Putamen (tissue), 1 donor: ENCODE data around the gene FAM114A2.
"Not testable (repeated sequence)": the region's sequence is repeated elsewhere in the genome, so short reads cannot be mapped to it uniquely, and the experiment has no call there.

Source experiments
- DNase-seq: peaks from one replicate; pipeline ENCODE4 v3.0.0-alpha.2; 2016; ENCODE audit warnings: low spot score

FAM114A2 gene

DNA sequence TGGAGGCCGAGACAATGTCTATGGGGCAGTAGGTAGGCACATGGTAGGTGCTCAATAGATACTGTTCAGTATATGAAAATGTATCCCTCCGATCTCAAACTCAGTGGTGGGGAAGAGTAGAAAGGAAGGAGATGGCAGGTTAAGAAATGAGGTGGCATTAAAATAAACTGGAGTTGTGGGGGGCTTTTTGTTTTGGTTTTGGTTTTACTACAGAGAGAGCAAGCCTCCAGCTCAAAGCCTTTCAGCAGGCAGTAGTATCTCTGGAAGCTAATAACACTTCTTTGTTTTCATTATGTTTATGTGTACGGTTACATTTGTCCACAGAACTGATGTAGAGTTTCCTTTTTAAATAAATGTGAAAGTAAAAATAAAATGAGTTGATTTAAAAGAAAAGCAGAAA is 8.6 kb upstream of the FAM114A2 start:
- no peak for DNase-seq

GRCh38 chr5:154046486-154046885 is 7.8 kb upstream of the FAM114A2 start:
- DNase-seq = peak; percentile 12

GRCh38 chr5:154044581-154044980 is 5.9 kb upstream of the FAM114A2 start:
- no peak for DNase-seq

DNA sequence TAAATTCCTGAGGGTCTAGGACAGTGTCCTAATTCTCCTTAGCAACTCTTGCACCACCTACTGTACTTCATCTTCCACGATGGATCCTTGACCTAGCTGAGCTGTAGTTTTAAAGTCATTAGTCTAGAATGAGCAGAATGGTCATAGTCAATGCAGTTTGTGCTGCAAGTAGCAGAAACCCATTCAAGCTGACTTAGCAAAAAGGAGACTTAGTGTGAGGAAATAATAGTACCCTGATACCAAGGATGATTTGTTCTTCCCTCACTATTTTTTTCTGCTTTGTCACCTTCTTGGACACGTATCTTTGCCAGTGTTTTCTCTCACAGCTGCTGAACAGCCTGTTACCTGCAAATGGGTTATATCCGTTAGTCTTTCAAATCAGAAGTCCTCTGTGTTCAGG is 5.4 kb upstream of the FAM114A2 start:
- no peak for DNase-seq

DNA sequence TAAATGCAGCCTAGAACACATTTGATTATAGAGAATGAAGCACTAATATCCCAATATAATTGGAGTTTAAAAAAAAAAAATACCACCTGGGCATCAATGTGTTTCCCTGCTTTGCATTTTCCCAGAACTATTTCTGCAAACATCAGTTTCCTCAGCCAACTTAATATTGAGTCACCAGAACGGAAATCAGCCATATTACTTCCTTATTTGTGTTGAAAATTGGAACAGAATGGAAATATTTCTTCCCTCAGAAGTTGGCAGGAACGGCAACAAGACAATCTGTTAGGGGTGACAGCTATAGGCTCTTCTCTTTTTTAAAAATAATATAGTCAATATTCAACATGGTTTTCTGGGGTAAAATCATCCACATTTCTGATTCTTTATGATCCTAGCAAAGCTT is 4.1 kb upstream of the FAM114A2 start:
- no peak for DNase-seq

- no peak for DNase-seq
Observed at GRCh38 chr5:154039458-154039829, 734 bp upstream of the FAM114A2 start.

- DNase-seq = peak; percentile 7
Observed at GRCh38 chr5:154038261-154038706, 426 bp downstream of the FAM114A2 start.

GRCh38 chr5:154034944-154035343 is 3.8 kb downstream of the FAM114A2 start:
- DNase-seq = no peak

- DNase-seq = no peak
Observed at GRCh38 chr5:154031937-154032489, 6.7 kb downstream of the FAM114A2 start.

DNA sequence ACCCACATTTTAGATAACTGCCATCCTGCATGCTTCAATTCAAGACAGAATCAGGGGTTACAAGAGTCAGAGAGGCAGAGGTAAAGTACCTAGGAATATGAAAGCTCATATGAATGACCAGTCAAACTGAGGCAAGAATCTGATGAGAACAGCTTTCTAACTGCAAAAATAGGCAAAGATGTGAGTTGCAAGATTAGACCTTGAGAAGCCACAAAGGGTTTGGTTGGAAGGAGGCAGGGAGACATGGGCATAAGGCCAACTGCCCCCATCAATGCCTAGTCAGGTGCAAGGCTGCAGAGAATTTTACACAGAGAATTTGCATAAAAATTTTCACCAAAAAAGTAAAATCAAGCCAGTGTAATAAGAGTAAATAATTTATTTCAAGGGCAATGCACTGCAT is 12.8 kb downstream of the FAM114A2 start:
- no peak for DNase-seq

- not testable (repeated sequence) for DNase-seq
Observed at GRCh38 chr5:154018919-154019318, 19.8 kb downstream of the FAM114A2 start.

GRCh38 chr5:154015071-154015693 is 23.5 kb downstream of the FAM114A2 start:
- DNase-seq = no peak

DNA sequence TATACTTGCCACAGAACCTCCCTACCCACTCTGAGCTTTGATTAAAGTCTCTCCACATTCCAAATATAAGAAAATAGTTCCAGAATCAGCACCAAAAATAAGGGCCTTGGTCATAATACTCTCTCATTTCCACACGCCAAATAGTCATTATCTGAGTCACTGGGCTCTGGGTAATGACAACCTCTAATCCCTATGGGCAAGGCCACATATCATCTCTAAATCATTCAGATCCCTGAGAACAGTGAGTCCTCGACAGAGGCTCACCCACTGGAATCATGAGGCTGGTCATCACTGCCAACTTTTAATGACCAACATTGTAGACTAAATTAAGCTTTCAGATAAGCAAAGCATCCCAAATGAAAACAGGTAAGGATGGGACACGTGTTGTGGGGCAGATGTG is 28.1 kb downstream of the FAM114A2 start:
- DNase-seq = no peak

DNA sequence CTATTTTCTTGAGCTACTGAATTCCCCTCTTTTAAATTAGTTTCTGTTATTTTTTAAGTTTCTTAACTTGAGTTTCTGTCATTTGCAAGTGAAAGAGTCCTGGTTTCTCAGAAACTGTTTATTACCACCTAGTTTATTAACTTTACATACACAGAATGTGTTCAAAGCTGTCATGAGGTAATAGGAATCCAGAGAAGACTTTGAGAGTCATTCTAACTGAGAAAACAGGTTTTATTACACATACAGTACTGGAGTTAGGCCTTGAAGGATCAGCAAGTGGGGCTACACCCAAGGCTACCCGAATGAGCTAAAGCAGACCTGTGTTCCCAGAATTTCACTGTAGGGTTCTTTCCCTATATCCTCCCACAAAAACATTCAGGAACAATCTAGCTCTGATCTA is 33.1 kb downstream of the FAM114A2 start:
- DNase-seq = no peak

- DNase-seq = no peak
Observed at GRCh38 chr5:154002511-154003020, 36.1 kb downstream of the FAM114A2 start.

GRCh38 chr5:154002093-154002492 is 36.6 kb downstream of the FAM114A2 start:
- no peak for DNase-seq

DNA sequence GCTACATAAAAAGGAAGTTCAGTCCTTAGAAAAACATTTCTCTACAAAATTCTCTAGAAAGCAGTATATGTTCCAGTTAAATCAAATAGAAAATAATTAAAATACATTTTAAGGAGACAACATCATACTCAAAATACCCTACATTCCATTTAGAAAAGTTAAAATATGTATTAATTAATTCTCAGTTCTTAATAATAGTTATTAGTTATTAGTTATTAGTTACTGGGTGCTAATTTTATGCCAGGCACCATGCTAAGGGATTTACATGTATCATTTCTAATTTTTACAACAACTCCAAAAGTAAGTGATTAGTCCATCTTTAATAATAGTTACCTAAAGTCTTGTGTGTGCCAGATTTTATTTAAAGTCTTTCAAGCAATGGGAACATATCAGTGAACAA is 38.0 kb downstream of the FAM114A2 start:
- no peak for DNase-seq

DNA sequence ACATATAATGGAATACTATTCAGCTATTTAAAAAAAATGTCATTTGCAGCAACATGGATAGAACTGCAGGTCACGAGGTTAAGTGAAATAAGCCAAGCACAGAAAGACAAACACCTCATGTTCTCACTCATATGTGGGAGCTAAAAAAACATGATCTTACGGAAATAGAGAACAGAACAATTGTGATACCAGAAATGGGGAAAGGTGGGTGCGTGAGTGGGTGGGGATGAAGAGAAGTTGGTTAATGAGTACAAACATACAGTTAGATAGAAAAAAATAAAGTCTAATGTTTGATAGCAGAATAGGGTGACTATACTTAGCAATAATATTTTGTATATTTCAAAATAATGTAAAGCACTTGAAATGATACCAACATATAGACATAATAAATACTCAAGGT is 38.7 kb downstream of the FAM114A2 start:
- no peak for DNase-seq

DNA sequence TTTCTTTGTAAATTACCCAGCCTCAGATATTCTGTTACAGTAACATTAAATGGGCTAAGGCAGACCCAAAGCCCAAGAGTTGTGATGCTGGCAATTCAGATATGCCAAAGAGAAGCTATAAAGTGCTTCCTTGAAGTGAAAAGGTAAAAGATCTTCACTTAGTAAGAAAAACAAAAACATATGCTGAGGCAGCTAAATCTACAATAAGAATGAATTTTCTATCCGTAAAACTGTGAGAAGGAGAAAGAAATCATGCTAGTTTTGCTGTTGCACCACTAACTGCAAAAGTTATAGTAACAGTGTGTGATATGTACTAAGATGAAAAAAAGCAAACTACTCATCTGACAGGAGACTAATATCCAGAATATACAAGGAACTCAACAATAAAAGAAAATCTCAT is 39.9 kb downstream of the FAM114A2 start:
- DNase-seq = no peak

GRCh38 chr5:153998010-153998409 is 40.7 kb downstream of the FAM114A2 start:
- no peak for DNase-seq

DNA sequence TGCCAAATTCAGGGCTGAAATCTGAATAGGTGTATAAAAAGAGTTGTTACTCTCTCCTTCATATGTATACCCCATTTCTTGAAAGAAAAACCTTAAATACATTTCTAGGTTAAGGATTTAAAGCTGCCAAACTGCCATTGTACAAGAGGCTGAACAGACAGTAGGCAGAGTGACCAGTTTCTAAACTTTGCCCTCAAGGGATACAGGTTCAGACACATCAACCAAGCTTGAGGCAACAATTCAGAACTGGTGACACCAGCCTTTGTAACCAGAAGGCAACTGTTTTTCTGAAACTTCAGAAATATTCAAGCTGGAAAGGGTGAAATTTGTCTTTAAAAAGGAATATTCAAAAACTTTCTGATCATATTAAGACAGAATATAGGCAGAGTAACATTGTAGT is 47.5 kb downstream of the FAM114A2 start:
- no peak for DNase-seq

- DNase-seq = no peak
Observed at GRCh38 chr5:153988510-153988909, 50.2 kb downstream of the FAM114A2 start.

- no peak for DNase-seq
Observed at GRCh38 chr5:153987301-153987700, 51.4 kb downstream of the FAM114A2 start.

DNA sequence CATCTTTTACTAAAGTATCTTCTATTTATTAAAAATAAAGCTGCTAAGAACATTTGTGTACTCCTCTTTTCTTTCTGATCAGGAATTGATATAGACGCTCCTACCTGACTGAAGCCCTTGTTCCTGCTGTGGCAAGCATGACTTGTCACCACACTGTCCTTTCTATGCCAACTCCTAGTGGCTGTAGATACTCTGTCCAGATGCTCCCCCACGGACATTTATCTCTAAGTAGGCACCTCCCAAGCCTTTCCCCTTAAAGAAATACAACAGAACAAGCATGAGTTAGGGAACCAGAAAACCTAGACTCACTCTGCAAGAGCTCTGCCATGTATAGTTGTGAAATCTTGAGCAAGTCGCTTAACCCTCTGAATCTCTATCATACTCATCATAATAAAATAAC is 53.2 kb downstream of the FAM114A2 start:
- no peak for DNase-seq
